Cortex of kidney (tissue), 1 donor: ENCODE results near the gene SPAG7.
"Not testable (repeated sequence)": the region's sequence is repeated elsewhere in the genome, so short reads cannot be mapped to it uniquely, and the experiment has no call there.

Experiments
- DNase-seq: peaks from one replicate; lab custom pipeline; 2025; lab: John Stamatoyannopoulos, UW

Gene SPAG7

DNA sequence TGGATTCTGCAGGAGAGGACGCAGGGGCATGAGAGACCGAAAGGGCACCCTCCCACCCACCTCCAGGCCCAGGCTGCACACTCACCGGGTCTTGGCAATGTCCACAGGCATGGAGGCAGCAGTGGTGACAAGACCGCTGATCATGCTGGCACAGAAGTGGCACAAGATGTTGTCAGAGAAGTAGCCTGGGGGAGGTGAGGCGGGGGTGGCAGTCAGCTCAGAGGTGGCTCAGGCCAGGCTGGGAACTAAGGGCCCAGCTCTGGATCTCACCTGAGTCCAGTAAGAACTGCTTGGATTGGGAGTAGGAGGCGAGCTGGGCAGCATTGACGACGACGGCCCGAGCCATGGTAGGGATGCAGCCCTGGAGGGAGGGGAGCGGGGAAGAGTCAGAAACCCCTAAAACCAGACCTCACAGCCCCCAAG lies 29.5 kb downstream of the SPAG7 start:
- DNase-seq: no peak

GRCh38 chr17:4937553-4937952 lies 30.1 kb downstream of the SPAG7 start:
- no peak for DNase-seq

- DNase-seq: no peak
These were observed 31.2 kb downstream of the SPAG7 start for GRCh38 chr17:4936436-4936835.

GRCh38 chr17:4935650-4936049 lies 32.0 kb downstream of the SPAG7 start:
- DNase-seq: no peak

GRCh38 chr17:4934173-4934979 lies 33.2 kb downstream of the SPAG7 start:
- no peak for DNase-seq

DNA sequence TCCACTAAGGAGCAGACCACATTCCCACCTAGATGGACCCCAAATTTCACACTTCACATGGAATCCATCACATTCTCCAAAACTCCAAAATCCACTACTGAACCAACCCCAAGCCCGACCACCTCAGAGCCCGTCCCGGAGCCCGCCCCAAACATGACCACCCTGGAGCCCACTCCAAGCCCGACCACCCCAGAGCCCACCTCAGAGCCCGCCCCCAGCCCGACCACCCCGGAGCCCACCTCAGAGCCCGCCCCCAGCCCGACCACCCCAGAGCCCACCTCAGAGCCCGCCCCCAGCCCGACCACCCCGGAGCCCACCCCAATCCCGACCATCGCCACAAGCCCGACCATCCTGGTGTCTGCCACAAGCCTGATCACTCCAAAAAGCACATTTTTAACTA lies 34.0 kb downstream of the SPAG7 start:
- no peak for DNase-seq

- no peak for DNase-seq
These were observed 34.9 kb downstream of the SPAG7 start for GRCh38 chr17:4932756-4933155.

- DNase-seq: no peak
These were observed 35.7 kb downstream of the SPAG7 start, which contains the start of gene GP1BA for GRCh38 chr17:4931963-4932362. GP1BA (plus strand) TSS chr17:4932277; CDS start chr17:4932605, 328 bp downstream.

GRCh38 chr17:4928881-4929280 lies 38.7 kb downstream of the SPAG7 start:
- no peak for DNase-seq

DNA sequence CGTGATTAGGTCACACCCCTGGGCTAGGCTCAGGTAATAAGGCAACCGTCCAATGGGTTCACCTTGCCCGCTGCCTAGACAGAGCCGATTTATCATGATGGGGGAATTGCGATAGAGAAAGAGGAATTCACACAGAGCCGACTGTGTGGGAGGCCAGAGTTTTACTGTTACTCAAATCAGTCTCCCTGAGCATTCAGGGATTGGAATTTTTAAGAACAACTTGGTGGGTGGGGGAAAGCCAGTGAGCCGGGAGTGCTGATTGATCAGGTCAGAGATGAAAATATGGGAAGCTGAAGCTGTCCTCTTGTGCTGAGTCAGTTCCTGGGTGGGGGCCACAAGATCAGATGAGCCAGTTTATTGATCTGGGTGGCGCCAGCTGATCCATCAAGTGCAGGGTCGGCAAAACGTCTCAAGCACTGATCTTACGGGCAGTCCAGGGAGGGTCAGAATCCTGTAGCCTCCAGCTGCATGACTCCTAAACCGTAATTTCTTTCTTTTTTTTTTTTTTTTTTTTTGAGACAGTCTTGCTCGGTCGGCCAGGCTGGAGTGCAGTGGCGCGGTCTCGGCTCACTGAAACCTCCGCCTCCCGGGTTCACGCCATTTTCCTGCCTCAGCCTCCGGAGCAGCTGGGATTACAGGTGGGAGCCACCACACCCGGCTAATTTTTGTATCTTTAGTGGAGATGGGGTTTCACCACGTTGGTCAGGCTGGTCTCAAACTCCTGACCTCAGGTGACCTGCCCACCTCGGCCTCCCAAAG lies 40.9 kb downstream of the SPAG7 start:
- not testable (repeated sequence) for DNase-seq

DNA sequence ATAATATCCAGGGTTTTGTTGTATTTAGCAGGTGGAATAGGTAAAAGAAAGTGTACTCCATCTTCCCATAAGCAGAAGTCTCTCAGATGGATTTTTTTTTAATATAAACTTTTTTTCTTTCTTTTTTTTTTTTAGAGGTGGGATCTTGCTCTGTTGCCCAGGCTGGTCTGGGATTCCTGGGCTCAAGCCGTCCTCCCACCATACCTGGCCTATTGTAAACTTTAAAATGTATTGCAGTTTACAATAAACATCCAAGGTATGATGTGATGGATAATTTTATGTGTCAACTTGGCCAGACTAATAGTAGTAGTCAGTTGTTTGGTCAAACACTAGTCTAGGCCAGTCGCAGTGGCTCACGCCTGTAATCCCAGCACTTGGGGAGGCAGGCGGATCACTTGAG lies 46.3 kb downstream of the SPAG7 start:
- DNase-seq: no peak

DNA sequence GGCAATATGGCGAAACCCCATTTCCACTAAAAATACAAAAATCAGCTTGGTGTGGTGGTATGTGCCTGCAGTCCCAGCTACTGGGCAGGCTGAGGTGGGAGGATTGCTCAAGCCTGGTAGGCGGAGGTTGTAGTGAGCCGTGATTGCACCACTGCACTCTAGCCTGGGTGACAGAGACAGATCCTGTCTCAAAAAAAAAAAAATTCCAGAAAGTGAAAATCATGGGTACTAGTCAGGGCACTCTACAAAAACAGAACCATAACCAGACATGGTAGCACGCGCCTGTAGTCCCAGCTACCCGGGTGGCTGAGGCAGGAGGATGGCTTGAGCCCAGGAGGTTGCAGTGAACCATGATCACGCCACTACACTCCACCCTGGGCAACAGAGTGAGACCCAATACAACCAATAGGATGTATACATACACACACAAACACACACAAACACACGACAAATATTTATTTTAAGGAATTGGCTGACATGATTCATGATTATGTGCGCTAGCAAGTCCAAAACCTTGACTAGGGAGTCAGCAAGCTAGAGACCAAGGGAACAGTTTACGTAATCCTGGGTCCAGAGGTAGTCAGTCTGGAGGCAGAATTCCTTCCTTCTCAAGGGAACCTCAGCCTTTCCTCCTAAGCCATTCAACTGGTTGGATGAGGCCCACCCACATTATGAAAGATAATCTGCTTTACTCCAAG lies 47.1 kb downstream of the SPAG7 start:
- no peak for DNase-seq

DNA sequence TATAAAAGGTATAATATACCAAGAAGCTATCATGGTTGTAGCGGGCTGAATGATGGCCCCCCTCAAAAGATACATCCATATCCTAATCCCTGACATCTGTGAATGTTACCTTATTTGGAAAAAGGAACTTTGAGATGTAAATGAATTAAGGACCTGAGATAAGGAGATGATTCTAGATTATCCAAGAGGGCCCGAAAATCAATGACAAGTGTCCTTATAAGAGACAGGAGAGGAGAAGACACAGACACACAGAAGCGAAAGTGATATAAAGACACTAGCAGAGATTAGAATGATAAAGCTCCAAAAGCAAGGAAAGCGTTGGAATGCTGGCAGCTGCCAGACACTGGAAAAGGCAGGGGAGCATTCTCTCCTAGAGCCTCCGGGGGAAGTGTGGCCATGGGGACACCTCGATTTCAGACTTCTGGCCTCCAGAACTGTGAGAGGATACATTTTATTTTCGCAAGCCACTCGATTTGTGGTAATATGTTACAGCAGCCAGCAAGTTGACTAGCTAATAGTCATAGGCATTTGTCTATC lies 48.0 kb downstream of the SPAG7 start:
- no peak for DNase-seq

GRCh38 chr17:4914551-4914950 lies 53.1 kb downstream of the SPAG7 start:
- DNase-seq: not testable (repeated sequence)

- DNase-seq: no peak
These were observed 53.6 kb downstream of the SPAG7 start for GRCh38 chr17:4913994-4914393.
